Suprapubic skin (tissue), 4 donors: ENCODE results near the gene NPW.

ENCODE experiments used
- CTCF ChIP-seq, 2 donors: fragments of 200-600 bp in 1 of 2; fragments of 450-650 bp in 1 of 2; sonication (generic) in 1 of 2; IDR thresholded peaks; one replicate each; pipeline ENCODE4 v1.5.1; 2016 to 2019; ENCODE audit warnings: antibody characterized with exemption in 2 of 2, mild to moderate bottlenecking in 1 of 2, moderate library complexity in 1 of 2
- POLR2A ChIP-seq, 2 donors: fragments of 450-650 bp; IDR thresholded peaks; one replicate each; pipeline ENCODE4 v1.6.1; 2017; ENCODE audit warnings: antibody characterized with exemption in 2 of 2, mild to moderate bottlenecking in 2 of 2, moderate library complexity in 2 of 2
- POLR2AphosphoS5 ChIP-seq, 3 donors: sonication (generic); formaldehyde crosslinking; IDR thresholded peaks; one replicate each; pipeline ENCODE4 v1.6.1; 2017; ENCODE audit warnings: antibody characterized with exemption in 3 of 3

- TF ChIP-seq CTCF (IDR thresholded peaks at IDR 0.05) (no peak), POLR2AphosphoS5 (IDR thresholded peaks at IDR 0.05) (no peak), POLR2A (IDR thresholded peaks at IDR 0.05) (no peak)
Measured at GRCh38 chr16:1976951-1977874, 42.4 kb upstream of the NPW start.
